Ascending aorta (tissue), 2 donors: Measurements from ENCODE around the gene NBEAL1. TPM values are rescaled to one million over a fixed set of nuclear protein-coding genes. Genes with fewer than 3 reads are reported as not detected.
"Not testable (repeated sequence)": the region's sequence is repeated elsewhere in the genome, so short reads cannot be mapped to it uniquely, and the experiment has no call there.

Source experiments
- DNase-seq, 2 donors: peaks; one replicate each; pipeline ENCODE4 v3.0.0-alpha.2; 2019; ENCODE audit warnings: low spot score in 2 of 2
- H3K27ac ChIP-seq, 2 donors: fragments of 200-600 bp; sonication (generic); one replicate each; pipeline ENCODE4 v1.5.1; 2016 to 2017; ENCODE audit warnings: mild to moderate bottlenecking in 1 of 2
- H3K27me3 ChIP-seq: fragments of 200-600 bp; sonication (generic); one replicate; pipeline ENCODE4 v1.5.1; 2017
- H3K36me3 ChIP-seq, 2 donors: fragments of 200-600 bp; sonication (generic); one replicate each; pipeline ENCODE4 v1.5.1; 2016
- H3K4me1 ChIP-seq, 2 donors: fragments of 200-600 bp; sonication (generic); one replicate each; pipeline ENCODE4 v1.5.1; 2016 to 2017; ENCODE audit warnings: mild to moderate bottlenecking in 1 of 2
- H3K4me3 ChIP-seq, 2 donors: fragments of 200-600 bp; sonication (generic); one replicate each; pipeline ENCODE4 v1.5.1; 2016 to 2017; ENCODE audit warnings: mild to moderate bottlenecking in 1 of 2
- H3K9me3 ChIP-seq, 2 donors: fragments of 200-600 bp; sonication (generic); one replicate each; pipeline ENCODE4 v1.5.1; 2016
- CTCF ChIP-seq, 3 experiments: fragments of 200-600 bp in 2 of 3; fragments of 450-650 bp in 1 of 3; sonication (generic) in 2 of 3; IDR thresholded peaks; one replicate each; pipeline ENCODE4 v1.5.1; 2016 to 2019; ENCODE audit warnings: antibody characterized with exemption in 3 of 3, mild to moderate bottlenecking in 1 of 3, moderate library complexity in 1 of 3
- intact Hi-C: fragments of 100-400 bp; cut with DNase I; formaldehyde crosslinking; loops from one replicate; pipeline ENCODE4 v1.15.1; 2023
- total RNA-seq: library from RNA; depleted of rRNA; stranded (reverse); fragments of >200 nt; gene quantifications from one replicate; pipeline ENCODE4 v1.1.0, GENCODE V29; 2016

The NBEAL1 gene
- total RNA-seq, 1 donor from 2014 or later: 33.0 TPM

DNA sequence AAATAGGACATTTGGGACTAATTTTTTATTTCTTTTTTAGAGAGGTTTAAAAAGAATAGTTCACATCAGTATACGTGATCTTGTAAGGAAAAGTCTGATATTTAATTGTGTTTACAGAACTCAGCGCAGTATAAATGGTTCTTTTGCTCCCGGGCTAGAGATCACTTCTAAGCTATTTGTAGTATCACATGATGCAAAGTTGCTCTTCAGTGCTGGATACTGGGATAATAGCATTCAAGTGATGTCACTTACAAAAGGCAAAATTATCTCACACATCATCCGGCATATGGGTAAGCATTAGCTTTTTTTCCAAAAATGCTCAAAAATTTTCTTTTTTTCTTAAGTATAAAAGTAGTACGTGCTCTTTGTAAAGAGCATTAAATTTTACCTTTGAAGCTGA, 186.8 kb downstream of the NBEAL1 start:
- intact Hi-C loops: no loop called here
- H3K36me3 ChIP-seq: peaks cover 54 to 88% of the 10 kb centered on the region in 2 donors
- no peak overlapping the region for H3K27ac ChIP-seq
- H3K4me1 ChIP-seq: no peaks in the 10 kb centered on the region
- no peaks in the 10 kb centered on the region for H3K9me3 ChIP-seq
- DNase-seq: no peak
- H3K27me3 ChIP-seq: no peaks in the 10 kb centered on the region
- no peak overlapping the region for H3K4me3 ChIP-seq
- no peak for TF ChIP-seq CTCF (IDR thresholded peaks at IDR 0.05)

DNA sequence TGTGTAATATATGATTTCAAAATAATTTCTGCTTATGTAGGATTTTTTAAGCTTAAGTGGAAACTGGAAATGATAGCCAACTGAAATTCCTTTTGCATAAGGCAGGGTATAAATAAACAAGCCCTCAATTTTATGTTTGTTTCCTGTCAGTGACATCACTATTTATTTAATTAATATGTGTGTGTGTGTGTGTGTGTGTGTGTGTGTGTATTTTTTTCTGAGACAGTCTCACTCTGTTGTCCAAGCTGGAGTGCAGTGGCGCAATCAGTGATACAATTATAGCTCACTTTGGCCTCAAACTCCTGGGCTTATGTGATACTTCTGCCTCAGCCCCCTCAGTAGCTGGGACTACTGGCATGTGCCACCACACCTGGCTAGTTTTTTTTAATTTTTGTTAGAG, 194.9 kb downstream of the NBEAL1 start:
- H3K36me3 ChIP-seq: peaks cover 50 to 77% of the 10 kb centered on the region in 2 donors
- no peak for TF ChIP-seq CTCF (IDR thresholded peaks at IDR 0.05)
- intact Hi-C loops: no loop called here

DNA sequence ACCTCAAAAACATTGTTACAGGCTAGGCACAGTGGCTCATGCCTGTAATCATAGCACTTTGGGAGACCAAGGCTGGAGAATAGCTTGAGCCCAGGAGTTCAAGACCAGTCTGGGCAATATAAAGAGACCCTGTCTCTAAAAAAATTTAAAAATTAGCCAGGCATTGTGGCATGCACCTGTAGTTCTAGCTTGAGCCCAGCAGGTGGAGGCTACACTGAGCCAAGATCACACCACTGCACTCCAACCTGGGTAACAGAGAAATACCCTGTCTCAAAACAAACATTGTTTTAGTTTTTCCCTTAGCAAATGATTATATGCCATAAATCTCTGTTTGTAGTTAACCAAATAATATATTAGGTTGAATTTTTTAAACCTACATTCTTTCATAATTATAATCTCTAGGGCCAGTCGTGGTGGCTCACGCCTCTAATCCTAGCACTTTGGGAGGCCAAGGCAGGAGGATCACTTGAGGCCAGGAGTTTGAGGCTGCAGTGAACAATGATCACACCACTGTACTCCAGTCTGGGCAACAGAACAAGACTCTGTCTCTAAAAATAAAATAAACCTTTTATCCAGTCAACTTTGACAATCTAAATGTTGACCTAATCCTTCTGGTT, 210.9 kb downstream of the NBEAL1 start:
- Histone ChIP-seq H3K4me3 (no peak overlapping the region), H3K27ac (no peak overlapping the region), H3K27me3 (no peaks in the 10 kb centered on the region), H3K36me3 (peaks cover 0 to 7% of the 10 kb centered on the region in 2 donors), H3K4me1 (no peaks in the 10 kb centered on the region), H3K9me3 (no peaks in the 10 kb centered on the region)
- intact Hi-C loops: no loop called here
- peak; percentile 12 to 54 (median 34) for TF ChIP-seq CTCF (IDR thresholded peaks at IDR 0.05)
- no peak for DNase-seq

More for the DNA sequence above, 194.9 kb downstream of the NBEAL1 start:
- no peaks in the 10 kb centered on the region for H3K4me1 ChIP-seq
- H3K9me3 ChIP-seq: no peaks in the 10 kb centered on the region
- DNase-seq: no peak
- no peak overlapping the region for H3K27ac ChIP-seq
- no peaks in the 10 kb centered on the region for H3K27me3 ChIP-seq
- H3K4me3 ChIP-seq: no peak overlapping the region

GRCh38 chr2:203229674-203230073, 215.0 kb downstream of the NBEAL1 start:
- H3K36me3 ChIP-seq, H3K27ac ChIP-seq, H3K4me1 ChIP-seq, DNase-seq, H3K9me3 ChIP-seq, H3K27me3 ChIP-seq, H3K4me3 ChIP-seq, intact Hi-C loops: not testable (repeated sequence)

DNA sequence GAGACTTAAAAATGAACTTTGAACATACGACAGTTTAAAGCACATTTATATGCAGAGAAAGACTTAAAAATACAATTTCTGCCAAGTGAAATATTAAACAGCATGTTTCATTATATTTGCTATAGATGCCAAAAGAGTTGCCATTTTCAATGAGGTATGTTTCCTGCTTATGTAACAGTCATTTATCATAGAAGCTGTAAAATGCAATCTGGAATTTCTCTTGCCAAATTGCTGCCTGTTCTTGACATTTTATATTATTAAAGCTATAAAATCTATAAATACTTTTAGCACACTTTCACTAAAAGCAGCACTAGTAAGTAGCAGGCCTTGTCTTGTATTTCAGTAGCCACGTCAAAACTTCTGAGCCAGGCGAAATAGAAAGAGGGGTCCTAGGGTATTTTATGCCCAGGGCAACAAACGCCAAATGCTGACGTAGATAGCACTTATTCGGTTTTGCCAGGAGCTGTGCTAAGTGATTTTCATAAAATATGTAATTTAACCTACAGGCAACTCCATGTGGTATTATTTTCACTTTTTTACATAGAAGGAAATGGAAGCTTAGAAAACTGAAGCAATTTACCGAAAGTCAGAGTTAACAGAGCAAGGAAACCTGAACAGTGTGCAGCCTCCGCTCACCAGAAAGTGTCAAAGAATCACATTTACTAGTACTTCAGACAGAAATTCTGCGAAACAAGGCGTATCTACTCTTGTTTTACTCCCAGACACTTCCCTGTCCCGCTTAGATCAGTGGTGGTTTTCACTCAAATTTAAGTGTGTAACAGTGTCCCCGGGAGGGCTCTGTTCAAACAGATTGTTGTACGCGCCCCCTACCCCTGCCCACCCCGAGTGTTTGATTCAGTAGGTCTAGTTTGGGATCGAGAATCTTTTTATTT, 222.9 kb downstream of the NBEAL1 start:
- no peak for TF ChIP-seq CTCF (IDR thresholded peaks at IDR 0.05)
- no peak for DNase-seq
- intact Hi-C loops: loop anchor here (2.0 to 5.0 kb wide), 4 partner anchors 91 to 605 kb away; partner anchors contain the start of genes ABI2, CARF and FAM117B
- peak overlapping the region; percentile 51 to 72 for H3K4me3 ChIP-seq
- H3K4me1 ChIP-seq: peaks cover 0 to 16% of the 10 kb centered on the region in 2 donors
- H3K36me3 ChIP-seq: no peaks in the 10 kb centered on the region
- no peaks in the 10 kb centered on the region for H3K9me3 ChIP-seq
- no peaks in the 10 kb centered on the region for H3K27me3 ChIP-seq
- peak overlapping the region in 1 of 2 donors; percentile 96 for H3K27ac ChIP-seq

- no peak for TF ChIP-seq CTCF (IDR thresholded peaks at IDR 0.05)
- H3K27me3 ChIP-seq: no peaks in the 10 kb centered on the region
- peak overlapping the region; percentile 94 to 96 for H3K27ac ChIP-seq
- H3K9me3 ChIP-seq: no peaks in the 10 kb centered on the region
- peak overlapping the region; percentile 51 to 72 for H3K4me3 ChIP-seq
- intact Hi-C loops: loop anchor here (2.0 to 5.0 kb wide), 4 partner anchors 91 to 606 kb away; partner anchors contain the start of genes ABI2, CARF and FAM117B
- no peak for DNase-seq
- peaks cover 0 to 6% of the 10 kb centered on the region in 2 donors for H3K36me3 ChIP-seq
- H3K4me1 ChIP-seq: peaks cover 0 to 16% of the 10 kb centered on the region in 2 donors
Measured at GRCh38 chr2:203238292-203238703, 223.6 kb downstream of the NBEAL1 start.
